Tibial nerve (tissue), 4 donors: Measurements from ENCODE around the gene NR3C1.

Source experiments
- CTCF ChIP-seq, 5 experiments: fragments of 200-600 bp in 3 of 5; fragments of 450-650 bp in 2 of 5; sonication (generic) in 3 of 5; IDR thresholded peaks; one replicate each; pipeline ENCODE4 v1.5.1; 2016 to 2019; ENCODE audit warnings: antibody characterized with exemption in 5 of 5, mild to moderate bottlenecking in 3 of 5, moderate library complexity in 2 of 5
- EP300 ChIP-seq, 2 donors: sonication (generic); formaldehyde crosslinking; IDR thresholded peaks; one replicate each; pipeline ENCODE4 v1.6.1; 2017; ENCODE audit warnings: antibody characterized with exemption in 2 of 2, mild to moderate bottlenecking in 1 of 2
- POLR2A ChIP-seq, 2 donors: fragments of 450-650 bp; IDR thresholded peaks; one replicate each; pipeline ENCODE4 v1.6.1; 2017; ENCODE audit warnings: antibody characterized with exemption in 2 of 2, mild to moderate bottlenecking in 2 of 2, moderate library complexity in 2 of 2

- no peak for TF ChIP-seq CTCF (IDR thresholded peaks at IDR 0.05)
- TF ChIP-seq POLR2A (IDR thresholded peaks at IDR 0.05): no peak
- TF ChIP-seq EP300 (IDR thresholded peaks at IDR 0.05): no peak
Observed at GRCh38 chr5:143316337-143316736, 87.1 kb downstream of the NR3C1 start.
